GM18505 (cell line): ENCODE results near the gene RTN4.

ENCODE experiments used
- ATAC-seq: cut with Tn5 transposase; IDR thresholded peaks from one replicate; pipeline ENCODE4 v1.9.1; 2021; ENCODE audit not compliant: unreplicated experiment
- POLR2A ChIP-seq: IDR thresholded peaks from 4 replicates; pipeline ENCODE4 v1.6.1; 2011; ENCODE audit warnings: borderline replicate concordance; ENCODE audit not compliant: insufficient read depth, insufficient read length; ENCODE audit errors: extremely low read depth

The RTN4 gene

DNA sequence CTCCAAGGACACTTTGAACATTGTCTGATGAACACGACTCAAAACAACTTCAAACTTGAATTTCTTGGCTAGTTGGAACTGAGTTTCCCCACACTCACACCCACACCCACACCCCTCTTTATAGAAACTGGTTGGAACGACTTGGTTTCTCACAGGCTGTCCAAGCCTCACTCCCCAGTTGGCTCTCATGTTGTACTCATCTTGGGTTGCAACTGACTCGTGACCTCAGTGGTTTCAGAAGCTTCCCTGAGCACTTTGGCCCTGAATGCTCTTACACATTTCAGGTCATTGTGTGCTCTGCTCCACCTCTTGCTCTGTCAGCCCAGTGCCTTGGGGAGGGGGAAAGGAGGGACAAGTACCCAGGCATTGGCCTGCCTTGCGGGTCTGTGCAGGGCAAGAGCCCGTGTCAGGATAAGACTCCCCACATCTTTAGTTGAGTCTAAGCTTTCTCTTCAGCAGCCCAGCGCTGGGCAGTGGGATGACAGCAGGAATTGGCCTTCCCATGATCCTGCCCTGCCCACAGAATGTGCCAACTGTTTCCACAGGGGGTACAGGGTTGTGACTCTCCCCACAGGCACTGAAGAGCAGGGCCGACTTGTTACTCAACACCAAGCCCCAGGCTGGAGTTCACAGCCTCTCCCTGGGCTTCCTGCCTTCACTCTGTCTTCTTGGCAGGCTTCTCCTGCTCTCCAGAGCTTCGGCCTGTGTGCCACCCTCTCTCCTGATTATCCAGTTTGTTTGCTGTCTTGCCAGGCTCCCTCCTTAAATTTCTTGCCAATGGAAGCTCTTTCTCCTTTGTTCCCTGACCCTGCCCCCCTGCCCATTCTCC lies 104.6 kb downstream of the RTN4 start:
- ATAC-seq, result peak; percentile 55
- no peak for TF ChIP-seq POLR2A

DNA sequence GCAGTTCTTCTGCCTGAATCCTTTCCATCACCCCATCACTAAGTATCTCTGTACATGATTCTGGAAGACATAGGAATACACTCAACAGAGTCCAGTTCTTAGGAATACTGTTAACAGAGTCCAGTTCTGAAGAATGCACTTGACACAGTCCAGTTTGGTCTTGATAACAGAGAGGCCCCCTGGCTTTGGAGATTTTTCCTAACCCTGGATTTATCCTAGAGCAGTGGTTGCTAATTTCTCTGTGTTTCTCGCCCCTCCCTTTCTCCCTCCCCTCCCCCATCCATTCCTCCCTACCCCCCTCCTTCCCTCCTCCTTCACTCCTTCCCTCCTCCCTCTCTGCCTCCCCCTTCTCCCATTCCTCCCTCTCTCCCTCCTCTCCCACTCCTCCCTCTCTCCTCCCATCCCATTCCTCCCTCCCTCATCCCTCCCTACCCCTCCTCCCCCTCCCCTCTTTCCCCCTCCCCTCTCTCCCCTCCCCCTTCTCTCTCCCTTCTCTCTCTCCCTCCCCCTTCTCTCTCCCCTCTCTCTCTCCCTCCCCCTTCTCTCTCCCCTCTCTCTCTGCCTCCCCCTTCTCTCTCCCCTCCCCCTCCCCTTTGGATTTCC lies 105.4 kb downstream of the RTN4 start:
- no peak for ATAC-seq
- TF ChIP-seq POLR2A, result no peak

DNA sequence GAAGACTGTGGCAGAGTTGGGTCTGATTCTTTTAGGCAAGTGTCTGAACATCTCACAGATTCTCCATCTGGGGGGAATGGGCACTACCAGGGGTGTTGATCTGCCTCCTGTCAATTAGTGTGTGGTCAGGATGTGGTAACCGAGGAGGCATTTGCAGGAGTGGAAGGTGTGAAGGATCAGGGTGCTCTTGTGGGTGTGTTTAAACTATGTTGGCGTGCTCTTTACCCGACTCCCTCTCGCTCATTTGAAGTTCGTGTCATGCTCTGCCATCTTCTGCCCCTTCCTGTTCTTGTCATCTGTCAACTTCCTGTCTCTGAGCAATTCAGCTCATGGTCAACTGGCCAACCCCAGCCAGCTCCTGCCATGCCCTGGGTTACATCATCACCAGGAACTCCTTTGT lies 107.9 kb downstream of the RTN4 start:
- no peak for TF ChIP-seq POLR2A
- no peak for ATAC-seq

DNA sequence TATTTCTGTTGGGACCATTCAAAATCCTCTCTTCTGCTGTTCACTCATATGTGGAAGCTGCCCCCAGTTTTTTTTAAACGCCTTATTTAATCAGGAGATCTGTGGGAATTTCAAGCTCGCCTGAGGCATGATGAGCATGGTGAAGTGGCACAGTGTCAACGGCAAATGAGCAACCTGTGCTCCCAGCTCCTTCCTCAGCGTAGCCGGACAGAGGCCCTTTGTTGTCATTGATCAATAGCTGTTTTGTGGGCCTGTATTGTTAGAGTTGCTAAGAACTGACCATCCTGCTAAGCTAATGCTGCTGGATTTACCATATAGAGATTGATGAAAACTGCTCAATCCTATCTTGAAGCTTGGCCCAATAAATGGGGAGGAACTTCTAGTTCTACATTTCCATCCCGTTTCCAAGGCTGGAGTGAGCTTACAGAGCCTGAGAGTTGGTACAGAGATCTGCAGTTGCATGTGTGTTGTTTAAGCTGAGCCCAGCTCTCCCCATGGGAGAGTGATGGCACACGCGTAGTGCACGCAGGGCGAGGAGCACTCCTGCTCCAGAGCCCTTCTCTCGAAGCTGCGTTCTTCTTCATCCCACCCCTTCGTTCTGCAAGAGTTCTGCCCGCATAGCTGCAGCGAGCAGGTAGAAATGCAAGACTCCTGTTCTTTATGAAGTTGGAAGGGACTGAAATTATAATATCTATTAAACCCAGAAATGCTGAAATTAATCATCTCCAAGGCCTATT lies 108.8 kb downstream of the RTN4 start:
- ATAC-seq, result no peak
- TF ChIP-seq POLR2A, result no peak

DNA sequence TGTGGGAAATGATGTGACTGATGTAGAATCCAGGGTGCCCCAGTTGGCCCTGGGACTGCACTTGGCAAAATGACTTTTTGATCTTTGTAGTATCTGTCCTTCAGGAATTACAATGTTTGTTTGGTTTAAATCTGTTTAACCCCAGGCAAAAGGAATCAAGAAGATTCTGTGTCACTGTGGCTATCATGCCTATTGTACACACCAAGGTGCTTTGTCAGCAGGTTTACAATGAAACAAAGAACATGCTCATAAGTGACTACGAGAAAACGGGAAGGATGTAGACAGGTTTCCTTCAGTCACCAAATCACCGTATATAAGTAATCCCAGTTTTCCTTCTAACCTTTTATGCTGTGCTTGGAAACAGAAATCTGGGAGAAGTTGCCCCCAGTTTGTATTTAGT lies 109.5 kb downstream of the RTN4 start:
- TF ChIP-seq POLR2A, result no peak
- no peak for ATAC-seq

DNA sequence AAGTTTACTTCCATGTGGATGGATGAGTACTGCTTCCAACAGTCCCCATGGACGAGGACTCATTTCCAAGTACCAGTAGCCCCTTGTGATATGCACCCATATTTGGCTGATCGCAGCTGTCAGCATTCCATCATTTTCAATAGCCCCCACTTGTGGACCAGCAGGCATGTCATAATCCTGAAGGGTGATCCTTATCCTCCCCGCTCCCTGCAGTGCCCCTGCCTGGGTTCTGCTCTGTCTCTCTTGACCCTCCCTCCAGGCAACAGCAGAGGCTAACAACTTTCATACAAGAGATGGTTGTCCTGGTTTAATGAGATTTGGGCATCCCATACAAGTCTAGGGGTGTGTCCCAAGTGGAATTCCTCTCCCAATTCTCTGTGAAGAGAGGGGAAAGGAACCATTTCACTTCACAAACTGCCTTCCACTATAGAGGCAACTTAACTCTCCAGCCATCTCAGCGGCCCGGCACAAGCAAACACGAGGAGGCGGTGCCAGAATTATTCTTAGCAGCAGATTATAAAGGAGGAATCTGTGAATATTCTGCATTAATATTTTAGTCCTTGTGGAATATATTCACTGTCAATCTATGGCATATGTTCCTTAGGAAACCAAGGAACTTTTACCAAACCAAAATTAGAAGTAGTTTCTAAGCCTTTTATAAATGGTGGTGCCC lies 110.7 kb downstream of the RTN4 start:
- no peak for ATAC-seq
- TF ChIP-seq POLR2A, result no peak

DNA sequence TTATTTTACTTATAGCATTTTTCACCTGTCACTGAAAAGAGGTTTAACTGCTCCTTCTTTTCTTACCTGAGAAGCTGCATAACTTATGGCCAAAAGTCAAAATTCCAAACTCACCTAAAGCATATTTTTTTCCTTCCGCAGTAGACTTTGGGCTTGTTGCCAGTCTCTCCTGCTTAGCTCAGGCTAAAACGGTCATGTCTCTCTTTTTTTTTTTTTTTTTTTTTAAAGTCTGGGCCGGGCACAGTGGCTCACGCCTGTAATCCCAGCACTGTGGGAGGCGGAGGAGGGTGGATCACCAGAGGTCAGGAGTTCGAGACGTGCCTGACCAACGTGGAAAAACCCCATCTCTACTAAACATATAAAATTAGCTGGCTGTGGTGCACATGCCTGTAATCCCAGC lies 113.5 kb downstream of the RTN4 start:
- no peak for TF ChIP-seq POLR2A
- ATAC-seq, result no peak

DNA sequence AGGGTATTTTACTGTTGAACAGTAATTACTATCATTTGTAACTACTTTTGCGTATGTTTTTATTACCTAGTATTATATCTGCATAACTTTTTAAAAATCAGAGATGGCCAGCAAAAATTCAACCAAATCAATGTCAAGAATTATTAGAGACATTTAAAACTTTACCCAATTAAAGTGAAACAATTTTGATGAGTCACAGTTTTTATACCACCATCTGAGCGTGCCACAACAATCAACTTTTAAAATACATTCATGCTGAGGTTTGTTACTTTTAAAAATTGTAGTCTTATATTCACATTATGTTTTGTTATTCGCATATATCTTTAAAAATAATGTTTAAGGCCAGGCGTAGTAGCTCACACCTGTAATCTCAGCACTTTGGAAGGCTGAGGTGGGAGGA lies 114.9 kb downstream of the RTN4 start:
- ATAC-seq, result no peak
- no peak for TF ChIP-seq POLR2A

DNA sequence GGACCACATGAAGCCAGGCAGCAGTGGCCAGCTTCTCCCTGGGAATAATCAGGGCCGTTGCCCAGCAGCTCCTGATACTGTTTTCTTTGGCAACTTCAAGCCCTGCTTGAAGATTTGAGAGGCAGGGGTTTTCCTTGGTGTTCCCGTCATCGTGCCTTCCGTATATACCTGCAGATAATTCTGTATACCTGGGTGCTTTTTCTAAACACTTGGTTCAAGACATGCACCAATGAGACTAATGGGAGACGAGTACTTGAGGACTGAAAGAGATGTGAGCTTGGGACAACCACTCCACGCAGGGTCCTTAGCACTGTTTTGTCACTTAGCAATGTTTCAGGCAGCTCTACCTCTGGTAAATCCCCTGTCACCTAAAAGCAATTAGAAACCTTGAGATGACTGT lies 118.8 kb downstream of the RTN4 start:
- no peak for TF ChIP-seq POLR2A
- no peak for ATAC-seq

DNA sequence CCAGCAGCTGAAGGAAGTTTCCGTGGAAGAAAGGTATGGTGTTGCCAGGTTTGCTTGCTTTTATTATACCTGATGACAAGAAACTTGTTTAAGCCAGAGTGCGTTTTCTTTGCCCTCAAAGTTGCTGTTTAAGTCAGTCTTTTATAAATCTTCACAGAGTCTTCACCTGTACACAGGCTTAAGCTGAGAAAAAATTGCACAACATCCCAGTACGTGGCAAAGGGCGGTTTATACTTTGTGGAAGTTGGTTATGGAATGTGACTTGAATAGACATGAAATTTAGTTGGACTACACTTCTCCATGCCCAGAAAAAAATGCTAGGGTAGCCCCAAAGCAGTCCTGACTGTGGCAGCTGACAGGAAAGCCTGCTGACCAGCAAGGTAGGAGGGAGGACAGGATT lies 121.5 kb downstream of the RTN4 start:
- no peak for ATAC-seq
- TF ChIP-seq POLR2A, result no peak

DNA sequence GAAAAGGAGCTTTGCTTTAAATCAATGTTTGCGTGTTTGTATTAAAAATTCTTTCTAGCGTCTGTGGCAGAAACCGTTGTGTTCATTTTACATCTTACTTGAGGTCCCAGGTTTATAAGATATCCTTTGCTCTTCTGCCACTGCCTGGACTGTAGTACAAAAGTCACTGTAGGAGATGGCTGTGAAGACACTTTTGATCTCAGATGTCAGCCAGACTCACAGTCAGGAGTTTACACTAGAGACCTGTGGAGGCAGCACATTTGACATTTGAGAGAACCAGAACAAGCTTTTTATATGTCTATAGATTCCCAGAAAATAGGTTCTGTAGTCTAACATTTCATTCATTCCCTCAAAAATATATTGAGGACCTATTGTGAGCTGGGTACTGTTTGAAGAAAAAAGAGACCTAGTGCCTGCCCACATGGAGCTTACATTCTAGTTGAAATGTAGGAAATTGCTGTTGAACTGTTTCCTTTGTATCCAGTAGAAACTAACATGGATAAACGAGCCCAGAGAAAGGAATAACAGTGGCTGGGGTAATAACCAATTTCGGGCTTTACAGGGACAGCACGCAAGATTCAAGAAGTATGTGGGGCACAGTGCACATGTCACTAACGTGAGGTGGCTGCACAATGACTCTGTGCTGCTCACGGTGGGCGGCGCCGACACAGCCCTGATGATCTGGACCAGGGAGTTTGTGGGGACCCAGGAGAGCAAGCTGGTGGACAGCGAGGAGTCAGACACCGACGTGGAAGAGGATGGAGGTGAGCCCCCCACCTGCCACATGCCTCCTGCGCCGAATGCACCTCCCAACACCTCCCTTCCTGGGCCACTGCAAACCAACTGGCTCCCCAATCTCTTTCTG lies 122.3 kb downstream of the RTN4 start:
- TF ChIP-seq POLR2A, result no peak
- ATAC-seq, result no peak

DNA sequence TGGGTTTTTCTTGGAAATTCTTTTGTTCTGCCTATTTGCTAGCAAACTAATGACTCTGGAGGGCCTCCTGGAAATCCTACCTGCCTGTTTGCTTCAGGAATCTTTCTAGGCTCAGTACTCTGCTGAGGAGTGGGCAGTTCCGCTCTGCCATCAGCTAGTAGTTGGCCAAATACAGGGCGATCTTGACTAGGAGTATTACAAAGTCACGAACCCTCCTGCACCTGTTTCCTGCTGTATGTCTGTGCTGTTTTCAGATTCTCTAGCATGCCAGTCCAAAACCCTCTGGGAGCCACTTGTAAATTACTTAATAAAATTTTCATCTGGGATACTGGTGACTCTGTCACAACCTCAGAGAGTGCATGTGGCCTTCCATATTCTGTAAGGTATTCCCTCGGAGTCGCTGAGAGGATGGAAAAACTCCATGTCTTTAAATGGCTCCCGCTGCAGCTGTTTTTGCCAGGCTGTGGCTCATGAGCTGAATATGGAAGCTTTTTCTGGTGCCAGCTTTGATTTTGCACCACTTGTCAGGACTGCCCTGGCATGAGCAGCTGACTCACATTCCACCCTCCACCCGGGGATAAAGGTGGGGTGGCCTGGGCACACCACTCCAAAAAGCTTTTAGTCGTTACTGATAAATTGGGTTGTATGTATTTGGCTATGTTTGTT lies 123.0 kb downstream of the RTN4 start:
- TF ChIP-seq POLR2A, result no peak
- no peak for ATAC-seq
